OCI-LY1 (cell line): ENCODE measurements around the gene CUX1.

Source experiments
- EZH2 ChIP-seq: fragments of 200-600 bp; sonication (generic), shearing (Covaris generic); IDR thresholded peaks from 2 replicates; pipeline ENCODE4 v1.8.0; 2017; ENCODE audit warnings: borderline replicate concordance, mixed run types, mild to moderate bottlenecking, antibody characterized with exemption, low read length, moderate library complexity, mixed read lengths
- TF ChIP-seq, protein P1 (sequence below): fragments of 200-600 bp; sonication (generic), shearing (Covaris generic); IDR thresholded peaks from 2 replicates; pipeline ENCODE4 v1.5.1; 2017; ENCODE audit warnings: mild to moderate bottlenecking, antibody characterized with exemption, low read length, moderate library complexity, mixed read lengths

- TF ChIP-seq, protein P1, sequence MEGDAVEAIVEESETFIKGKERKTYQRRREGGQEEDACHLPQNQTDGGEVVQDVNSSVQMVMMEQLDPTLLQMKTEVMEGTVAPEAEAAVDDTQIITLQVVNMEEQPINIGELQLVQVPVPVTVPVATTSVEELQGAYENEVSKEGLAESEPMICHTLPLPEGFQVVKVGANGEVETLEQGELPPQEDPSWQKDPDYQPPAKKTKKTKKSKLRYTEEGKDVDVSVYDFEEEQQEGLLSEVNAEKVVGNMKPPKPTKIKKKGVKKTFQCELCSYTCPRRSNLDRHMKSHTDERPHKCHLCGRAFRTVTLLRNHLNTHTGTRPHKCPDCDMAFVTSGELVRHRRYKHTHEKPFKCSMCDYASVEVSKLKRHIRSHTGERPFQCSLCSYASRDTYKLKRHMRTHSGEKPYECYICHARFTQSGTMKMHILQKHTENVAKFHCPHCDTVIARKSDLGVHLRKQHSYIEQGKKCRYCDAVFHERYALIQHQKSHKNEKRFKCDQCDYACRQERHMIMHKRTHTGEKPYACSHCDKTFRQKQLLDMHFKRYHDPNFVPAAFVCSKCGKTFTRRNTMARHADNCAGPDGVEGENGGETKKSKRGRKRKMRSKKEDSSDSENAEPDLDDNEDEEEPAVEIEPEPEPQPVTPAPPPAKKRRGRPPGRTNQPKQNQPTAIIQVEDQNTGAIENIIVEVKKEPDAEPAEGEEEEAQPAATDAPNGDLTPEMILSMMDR, result no peak
- TF ChIP-seq EZH2, result no peak
Observed at GRCh38 chr7:102286237-102287110, 469.0 kb downstream of the CUX1 start, which contains the start of gene SH2B2.
